K562 (cell line): ENCODE data around the gene EFNA5.

Source experiments
- CHD2 ChIP-seq: IDR thresholded peaks from 2 replicates; pipeline ENCODE4 v1.6.1; 2011; ENCODE audit warnings: low read depth, low read length
- CTCF ChIP-seq, 3 experiments: IDR thresholded peaks in 2 of 3; conservative IDR thresholded peaks in 1 of 3; 2 replicates each; pipeline ENCODE4 v1.5.1; 2011 to 2012; ENCODE audit warnings: low read length in 3 of 3, mild to moderate bottlenecking in 3 of 3, control low read depth in 2 of 3, improper control_type of control experiment in 1 of 3, inconsistent platforms in 1 of 3, low read depth in 1 of 3, mixed read lengths in 1 of 3, moderate library complexity in 1 of 3; ENCODE audit not compliant: insufficient read depth in 2 of 3
- GMEB1 ChIP-seq: fragments of 250-450 bp; sonication (Bioruptor Pico); IDR thresholded peaks from 2 replicates; pipeline ENCODE4 v1.4.0; 2020; ENCODE audit warnings: mild to moderate bottlenecking
- MBD1 ChIP-seq: fragments of 250-450 bp; sonication (Bioruptor Pico); IDR thresholded peaks from 2 replicates; pipeline ENCODE4 v1.8.0; 2022; ENCODE audit warnings: inconsistent platforms
- NKRF ChIP-seq: fragments of 450-650 bp; IDR thresholded peaks from 2 replicates; pipeline ENCODE4 v1.6.1; 2016; ENCODE audit warnings: borderline replicate concordance
- NONO ChIP-seq, 2 experiments: fragments of 200-400 bp in 1 of 2; fragments of 450-650 bp in 1 of 2; formaldehyde crosslinking in 1 of 2; IDR thresholded peaks; 2 replicates each; pipeline ENCODE4 v1.6.1; 2017; ENCODE audit warnings: low read depth in 2 of 2, mild to moderate bottlenecking in 2 of 2, moderate library complexity in 2 of 2, low read length in 1 of 2
- ZC3H11A ChIP-seq: IDR thresholded peaks from 2 replicates; pipeline ENCODE4 v1.6.1; 2012; ENCODE audit warnings: low read depth, low read length, improper control_type of control experiment

- no peak for TF ChIP-seq GMEB1
- no peak for TF ChIP-seq CTCF (IDR thresholded peaks at IDR 0.05 in 2 of 3, conservative IDR thresholded peaks at IDR 0.05 in 1 of 3; ENCODE audit: insufficient read depth in 2 of 3, low read depth in 1 of 3, low read length in 3 of 3)
- TF ChIP-seq ZC3H11A: no peak
- no peak for TF ChIP-seq CHD2
- no peak for TF ChIP-seq NKRF
- no peak for TF ChIP-seq NONO (IDR thresholded peaks at IDR 0.05; ENCODE audit: low read depth in 2 of 2, low read length in 1 of 2)
- TF ChIP-seq MBD1 (CRISPR knock-in tag): no peak
These were observed 268.1 kb downstream of the EFNA5 start for GRCh38 chr5:107402434-107403227.
